KBM-7 (cell line): ENCODE measurements around the gene MTIF2.
"Not testable (repeated sequence)": the region's sequence is repeated elsewhere in the genome, so short reads cannot be mapped to it uniquely, and the experiment has no call there.

Experiments
- DNase-seq: peaks from one replicate; pipeline ENCODE4 v3.0.0-alpha.2; 2015
- in situ Hi-C: fragments of 300-500 bp; cut with MboI; formaldehyde crosslinking; loops from 2 replicates; pipeline ENCODE4 v1.14.3; 2020; ENCODE audit warnings: low sequenced_read_pairs, low pct_unique_long_range_greater_than_20kb, mixed read lengths

The MTIF2 gene

GRCh38 chr2:55252832-55253231, 16.2 kb downstream of the MTIF2 start:
- in situ Hi-C loops = no loop called here
- DNase-seq = no peak

- DNase-seq = no peak
- in situ Hi-C loops = no loop called here
Measured at GRCh38 chr2:55247025-55247424, 22.0 kb downstream of the MTIF2 start.

- in situ Hi-C loops = no loop called here
- DNase-seq = no peak
Measured at GRCh38 chr2:55245411-55245810, 23.6 kb downstream of the MTIF2 start.

GRCh38 chr2:55242617-55243016, 26.4 kb downstream of the MTIF2 start:
- DNase-seq = no peak
- in situ Hi-C loops = no loop called here

- in situ Hi-C loops = not testable (repeated sequence)
Measured at GRCh38 chr2:55241582-55241981, 27.4 kb downstream of the MTIF2 start.

GRCh38 chr2:55239656-55240222, 29.3 kb downstream of the MTIF2 start:
- no peak for DNase-seq
- in situ Hi-C loops = no loop called here

More at GRCh38 chr2:55241582-55241981, 27.4 kb downstream of the MTIF2 start:
- DNase-seq = not testable (repeated sequence)

GRCh38 chr2:55236992-55237543, 32.0 kb downstream of the MTIF2 start:
- DNase-seq = peak; percentile 31
- in situ Hi-C loops = no loop called here

GRCh38 chr2:55235724-55236538, 33.1 kb downstream of the MTIF2 start:
- in situ Hi-C loops = no loop called here
- DNase-seq = no peak

- DNase-seq = no peak
- in situ Hi-C loops = no loop called here
Measured at GRCh38 chr2:55233658-55233940, 35.4 kb downstream of the MTIF2 start.

- in situ Hi-C loops = no loop called here
- DNase-seq = peak; percentile 40
Measured at GRCh38 chr2:55232863-55233657, 36.0 kb downstream of the MTIF2 start.

- in situ Hi-C loops = no loop called here
- DNase-seq = peak; percentile 98
Measured at GRCh38 chr2:55232084-55232862, 36.8 kb downstream of the MTIF2 start, which contains the start of the genes CLHC1 and RPS27A. Gene CLHC1 (minus strand): TSS chr2:55232293. CDS start chr2:55222411, 9,882 bp downstream. Gene RPS27A (plus strand): TSS chr2:55232688. CDS start chr2:55232825, 137 bp downstream.

- DNase-seq = peak; percentile 57
Measured at GRCh38 chr2:55231546-55232083, 37.4 kb downstream of the MTIF2 start.

GRCh38 chr2:55230551-55230950, 38.5 kb downstream of the MTIF2 start:
- DNase-seq = no peak
- in situ Hi-C loops = no loop called here

More at GRCh38 chr2:55231546-55232083, 37.4 kb downstream of the MTIF2 start:
- in situ Hi-C loops = no loop called here

- no peak for DNase-seq
- in situ Hi-C loops = no loop called here
Measured at GRCh38 chr2:55229221-55229620, 39.8 kb downstream of the MTIF2 start.

- in situ Hi-C loops = no loop called here
- DNase-seq = no peak
Measured at GRCh38 chr2:55228226-55228563, 40.8 kb downstream of the MTIF2 start.

GRCh38 chr2:55227437-55228225, 41.4 kb downstream of the MTIF2 start:
- in situ Hi-C loops = not testable (repeated sequence)
- DNase-seq = peak; percentile 79

- in situ Hi-C loops = no loop called here
- DNase-seq = no peak
Measured at GRCh38 chr2:55225481-55226020, 43.5 kb downstream of the MTIF2 start.

GRCh38 chr2:55224761-55225261, 44.2 kb downstream of the MTIF2 start:
- in situ Hi-C loops = no loop called here
- no peak for DNase-seq
